ENCODE results near the gene AGBL1. TPM values are rescaled to one million over a fixed set of nuclear protein-coding genes. Genes with fewer than 3 reads are reported as not detected.

AGBL1 gene
- total and polyA plus RNA-seq, 4 donors = not detected

DNA sequence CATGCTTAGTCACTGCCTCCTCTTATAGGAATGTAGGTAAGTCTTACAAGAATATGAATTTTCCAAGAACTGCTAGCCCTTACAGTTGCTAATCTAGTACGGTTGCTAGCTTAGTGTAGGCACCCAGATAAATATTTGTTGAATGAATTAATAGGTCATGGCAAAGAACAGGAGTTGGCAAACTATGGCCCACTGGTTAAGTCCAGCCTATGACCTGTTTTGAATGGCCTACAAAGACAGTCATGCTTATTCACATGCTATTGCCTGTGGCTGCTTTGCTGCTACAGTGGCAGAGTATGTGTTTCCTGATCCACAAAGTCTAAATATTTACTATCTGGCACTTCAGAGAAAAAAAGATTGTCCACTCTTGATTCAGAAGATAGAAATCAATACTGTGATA lies 631.8 kb downstream of the AGBL1 start (continued):
- TF ChIP-seq EGR1 (IDR thresholded peaks at IDR 0.05; ENCODE audit: low read depth in 2 of 2) = no peak

- no peak for DNase-seq (ENCODE audit: low spot score)
- H3K4me3 ChIP-seq (ENCODE audit: low read depth in 1 of 3, low read length in 3 of 3) = no peak overlapping the region
- H3K9me3 ChIP-seq (ENCODE audit: control insufficient read depth in 4 of 4, low read length in 3 of 4) = no peaks in the 10 kb centered on the region
- peaks cover 0 to 4% (median 0%) of the 10 kb centered on the region in 4 donors for H3K27me3 ChIP-seq (ENCODE audit: control insufficient read depth in 4 of 4, insufficient read depth in 4 of 4, low read length in 3 of 4)
- no peak for TF ChIP-seq EGR1 (IDR thresholded peaks at IDR 0.05; ENCODE audit: low read depth in 2 of 2)
- TF ChIP-seq, protein P1, sequence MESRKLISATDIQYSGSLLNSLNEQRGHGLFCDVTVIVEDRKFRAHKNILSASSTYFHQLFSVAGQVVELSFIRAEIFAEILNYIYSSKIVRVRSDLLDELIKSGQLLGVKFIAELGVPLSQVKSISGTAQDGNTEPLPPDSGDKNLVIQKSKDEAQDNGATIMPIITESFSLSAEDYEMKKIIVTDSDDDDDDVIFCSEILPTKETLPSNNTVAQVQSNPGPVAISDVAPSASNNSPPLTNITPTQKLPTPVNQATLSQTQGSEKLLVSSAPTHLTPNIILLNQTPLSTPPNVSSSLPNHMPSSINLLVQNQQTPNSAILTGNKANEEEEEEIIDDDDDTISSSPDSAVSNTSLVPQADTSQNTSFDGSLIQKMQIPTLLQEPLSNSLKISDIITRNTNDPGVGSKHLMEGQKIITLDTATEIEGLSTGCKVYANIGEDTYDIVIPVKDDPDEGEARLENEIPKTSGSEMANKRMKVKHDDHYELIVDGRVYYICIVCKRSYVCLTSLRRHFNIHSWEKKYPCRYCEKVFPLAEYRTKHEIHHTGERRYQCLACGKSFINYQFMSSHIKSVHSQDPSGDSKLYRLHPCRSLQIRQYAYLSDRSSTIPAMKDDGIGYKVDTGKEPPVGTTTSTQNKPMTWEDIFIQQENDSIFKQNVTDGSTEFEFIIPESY (IDR thresholded peaks at IDR 0.05) = no peak
- no peak for TF ChIP-seq FOXA2 (IDR thresholded peaks at IDR 0.05)
- no peak for TF ChIP-seq RAD21 (IDR thresholded peaks at IDR 0.05)
- no peak for TF ChIP-seq GABPA (IDR thresholded peaks at IDR 0.05 in 1 of 2, conservative IDR thresholded peaks at IDR 0.05 in 1 of 2)
- TF ChIP-seq SP1 (IDR thresholded peaks at IDR 0.05) = no peak
- TF ChIP-seq HNF4G (IDR thresholded peaks at IDR 0.05) = no peak
- TF ChIP-seq, protein P2, sequence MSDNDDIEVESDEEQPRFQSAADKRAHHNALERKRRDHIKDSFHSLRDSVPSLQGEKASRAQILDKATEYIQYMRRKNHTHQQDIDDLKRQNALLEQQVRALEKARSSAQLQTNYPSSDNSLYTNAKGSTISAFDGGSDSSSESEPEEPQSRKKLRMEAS (IDR thresholded peaks at IDR 0.05) = no peak
- TF ChIP-seq ATF3 (IDR thresholded peaks at IDR 0.05) = no peak
- TF ChIP-seq HNF4A (conservative IDR thresholded peaks at IDR 0.05) = no peak
- TF ChIP-seq YY1 (IDR thresholded peaks at IDR 0.05) = no peak
- no peaks in the 10 kb centered on the region for H3K4me1 ChIP-seq (ENCODE audit: control insufficient read depth in 4 of 4, insufficient read depth in 4 of 4, low read length in 3 of 4)
- no peaks in the 10 kb centered on the region for H3K36me3 ChIP-seq (ENCODE audit: control insufficient read depth in 4 of 4, insufficient read depth in 3 of 4, low read depth in 1 of 4, low read length in 3 of 4)
- no peak overlapping the region for H3K9ac ChIP-seq (ENCODE audit: low read depth in 1 of 2, low read length in 2 of 2)
- no peak overlapping the region for H3K27ac ChIP-seq (ENCODE audit: low read depth in 1 of 2, low read length in 2 of 2)
- WGBS = 8% methylated on average over 1 of the region's 1 CpG
Observed at GRCh38 chr15:86714241-86714640, 634.6 kb downstream of the AGBL1 start.

GRCh38 chr15:86725628-86726027 lies 646.0 kb downstream of the AGBL1 start:
- Histone ChIP-seq H3K27ac (ENCODE audit: low read depth in 1 of 2, low read length in 2 of 2) (no peak overlapping the region), H3K9me3 (ENCODE audit: control insufficient read depth in 4 of 4, low read length in 3 of 4) (no peaks in the 10 kb centered on the region), H3K9ac (ENCODE audit: low read depth in 1 of 2, low read length in 2 of 2) (no peak overlapping the region), H3K4me1 (ENCODE audit: control insufficient read depth in 4 of 4, insufficient read depth in 4 of 4, low read length in 3 of 4) (no peaks in the 10 kb centered on the region), H3K4me3 (ENCODE audit: low read depth in 1 of 3, low read length in 3 of 3) (no peak overlapping the region), H3K27me3 (ENCODE audit: control insufficient read depth in 4 of 4, insufficient read depth in 4 of 4, low read length in 3 of 4) (no peaks in the 10 kb centered on the region), H3K36me3 (ENCODE audit: control insufficient read depth in 4 of 4, insufficient read depth in 3 of 4, low read depth in 1 of 4, low read length in 3 of 4) (no peaks in the 10 kb centered on the region)
- no peak for DNase-seq (ENCODE audit: low spot score)
- TF ChIP-seq YY1 (IDR thresholded peaks at IDR 0.05) = no peak
- no peak for TF ChIP-seq HNF4A (conservative IDR thresholded peaks at IDR 0.05)
- no peak for TF ChIP-seq TAF1 (conservative IDR thresholded peaks at IDR 0.05)
- TF ChIP-seq FOXA1 (IDR thresholded peaks at IDR 0.05) = no peak
- TF ChIP-seq, protein P3, sequence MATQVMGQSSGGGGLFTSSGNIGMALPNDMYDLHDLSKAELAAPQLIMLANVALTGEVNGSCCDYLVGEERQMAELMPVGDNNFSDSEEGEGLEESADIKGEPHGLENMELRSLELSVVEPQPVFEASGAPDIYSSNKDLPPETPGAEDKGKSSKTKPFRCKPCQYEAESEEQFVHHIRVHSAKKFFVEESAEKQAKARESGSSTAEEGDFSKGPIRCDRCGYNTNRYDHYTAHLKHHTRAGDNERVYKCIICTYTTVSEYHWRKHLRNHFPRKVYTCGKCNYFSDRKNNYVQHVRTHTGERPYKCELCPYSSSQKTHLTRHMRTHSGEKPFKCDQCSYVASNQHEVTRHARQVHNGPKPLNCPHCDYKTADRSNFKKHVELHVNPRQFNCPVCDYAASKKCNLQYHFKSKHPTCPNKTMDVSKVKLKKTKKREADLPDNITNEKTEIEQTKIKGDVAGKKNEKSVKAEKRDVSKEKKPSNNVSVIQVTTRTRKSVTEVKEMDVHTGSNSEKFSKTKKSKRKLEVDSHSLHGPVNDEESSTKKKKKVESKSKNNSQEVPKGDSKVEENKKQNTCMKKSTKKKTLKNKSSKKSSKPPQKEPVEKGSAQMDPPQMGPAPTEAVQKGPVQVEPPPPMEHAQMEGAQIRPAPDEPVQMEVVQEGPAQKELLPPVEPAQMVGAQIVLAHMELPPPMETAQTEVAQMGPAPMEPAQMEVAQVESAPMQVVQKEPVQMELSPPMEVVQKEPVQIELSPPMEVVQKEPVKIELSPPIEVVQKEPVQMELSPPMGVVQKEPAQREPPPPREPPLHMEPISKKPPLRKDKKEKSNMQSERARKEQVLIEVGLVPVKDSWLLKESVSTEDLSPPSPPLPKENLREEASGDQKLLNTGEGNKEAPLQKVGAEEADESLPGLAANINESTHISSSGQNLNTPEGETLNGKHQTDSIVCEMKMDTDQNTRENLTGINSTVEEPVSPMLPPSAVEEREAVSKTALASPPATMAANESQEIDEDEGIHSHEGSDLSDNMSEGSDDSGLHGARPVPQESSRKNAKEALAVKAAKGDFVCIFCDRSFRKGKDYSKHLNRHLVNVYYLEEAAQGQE (IDR thresholded peaks at IDR 0.05) = no peak
- TF ChIP-seq, protein P1 (IDR thresholded peaks at IDR 0.05) = no peak
- TF ChIP-seq GABPA (IDR thresholded peaks at IDR 0.05 in 1 of 2, conservative IDR thresholded peaks at IDR 0.05 in 1 of 2) = no peak
- no peak for TF ChIP-seq JUND (IDR thresholded peaks at IDR 0.05)
- no peak for TF ChIP-seq ATF3 (IDR thresholded peaks at IDR 0.05)
- no peak for TF ChIP-seq HNF4G (IDR thresholded peaks at IDR 0.05)
- no peak for TF ChIP-seq SP1 (IDR thresholded peaks at IDR 0.05)
- TF ChIP-seq, protein P4, sequence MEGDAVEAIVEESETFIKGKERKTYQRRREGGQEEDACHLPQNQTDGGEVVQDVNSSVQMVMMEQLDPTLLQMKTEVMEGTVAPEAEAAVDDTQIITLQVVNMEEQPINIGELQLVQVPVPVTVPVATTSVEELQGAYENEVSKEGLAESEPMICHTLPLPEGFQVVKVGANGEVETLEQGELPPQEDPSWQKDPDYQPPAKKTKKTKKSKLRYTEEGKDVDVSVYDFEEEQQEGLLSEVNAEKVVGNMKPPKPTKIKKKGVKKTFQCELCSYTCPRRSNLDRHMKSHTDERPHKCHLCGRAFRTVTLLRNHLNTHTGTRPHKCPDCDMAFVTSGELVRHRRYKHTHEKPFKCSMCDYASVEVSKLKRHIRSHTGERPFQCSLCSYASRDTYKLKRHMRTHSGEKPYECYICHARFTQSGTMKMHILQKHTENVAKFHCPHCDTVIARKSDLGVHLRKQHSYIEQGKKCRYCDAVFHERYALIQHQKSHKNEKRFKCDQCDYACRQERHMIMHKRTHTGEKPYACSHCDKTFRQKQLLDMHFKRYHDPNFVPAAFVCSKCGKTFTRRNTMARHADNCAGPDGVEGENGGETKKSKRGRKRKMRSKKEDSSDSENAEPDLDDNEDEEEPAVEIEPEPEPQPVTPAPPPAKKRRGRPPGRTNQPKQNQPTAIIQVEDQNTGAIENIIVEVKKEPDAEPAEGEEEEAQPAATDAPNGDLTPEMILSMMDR (IDR thresholded peaks at IDR 0.05; ENCODE audit: low read depth, low read length, missing input control) = no peak
- TF ChIP-seq RXRA (IDR thresholded peaks at IDR 0.05) = no peak
- no peak for TF ChIP-seq EGR1 (IDR thresholded peaks at IDR 0.05; ENCODE audit: low read depth in 2 of 2)
- TF ChIP-seq RAD21 (IDR thresholded peaks at IDR 0.05) = no peak
- TF ChIP-seq FOXA2 (IDR thresholded peaks at IDR 0.05) = no peak
